Measurements from ENCODE around the gene KBTBD2.

GRCh38 chr7:32910195-32910594 is 18.6 kb upstream of the KBTBD2 start:
- TF ChIP-seq POLR2A (IDR thresholded peaks at IDR 0.05) (no peak), CTCF (IDR thresholded peaks at IDR 0.05) (no peak)
